ENCODE results near the gene GPATCH4.

GRCh38 chr1:156579472-156579871, 21.8 kb downstream of the GPATCH4 start, which contains the start of gene TTC24:
- no peak for TF ChIP-seq POLR2A (IDR thresholded peaks at IDR 0.05)
- no peak for TF ChIP-seq CTCF (IDR thresholded peaks at IDR 0.05)
